ENCODE results near the gene ACOT7. TPM values are rescaled to one million over a fixed set of nuclear protein-coding genes. Genes with fewer than 3 reads are reported as not detected.

ACOT7 gene
- total RNA-seq, 5 donors from 2014 or later (not counting 1 experiment from before 2014, with no cell fraction given): 6.1 to 9.3 (median 7.4) TPM

DNA sequence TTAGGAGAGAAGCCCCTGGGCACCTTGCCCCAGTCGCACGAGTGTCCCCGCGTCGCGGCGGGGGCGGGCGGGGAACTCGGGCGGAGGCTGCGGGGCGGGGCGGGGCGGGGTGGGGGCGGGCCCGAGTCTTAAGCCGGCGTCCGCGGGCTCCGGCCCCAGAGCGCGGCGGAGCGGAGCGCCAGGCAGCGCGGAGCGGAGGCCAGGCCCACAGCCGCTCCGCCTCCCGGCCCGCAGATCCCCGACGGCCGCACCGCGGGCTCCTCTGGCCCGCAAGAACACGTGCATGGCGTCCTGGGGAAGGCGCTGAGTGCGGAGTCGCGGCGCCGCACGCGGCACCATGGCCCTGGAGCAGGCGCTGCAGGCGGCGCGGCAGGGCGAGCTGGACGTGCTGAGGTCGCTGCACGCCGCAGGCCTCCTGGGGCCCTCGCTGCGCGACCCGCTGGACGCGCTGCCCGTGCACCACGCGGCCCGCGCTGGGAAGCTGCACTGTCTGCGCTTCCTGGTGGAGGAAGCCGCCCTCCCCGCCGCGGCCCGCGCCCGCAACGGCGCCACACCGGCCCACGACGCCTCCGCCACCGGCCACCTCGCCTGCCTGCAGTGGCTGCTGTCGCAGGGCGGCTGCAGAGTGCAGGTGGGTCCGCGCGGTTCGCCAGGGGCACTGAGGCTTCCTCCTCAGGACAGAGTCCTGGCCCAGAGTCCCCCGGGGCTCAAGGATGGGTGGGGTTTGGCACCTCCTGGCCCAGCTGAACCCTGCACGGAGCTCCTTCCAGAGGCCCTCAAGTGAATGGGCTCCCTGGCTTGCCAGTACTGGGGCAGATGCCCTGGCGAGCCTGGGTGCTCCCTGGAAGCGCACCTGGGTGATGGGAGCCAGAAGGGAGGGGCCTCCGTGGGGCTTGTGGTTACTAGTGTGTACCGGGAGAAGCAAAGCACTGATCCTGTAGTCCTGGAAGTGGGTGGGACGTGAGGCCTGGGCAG is 31.3 kb upstream of the ACOT7 start, which contains the start of gene ESPN:
ESPN (plus strand) TSS at position 158 of the 975 bp plus-strand sequence; CDS start at position 338, 180 bp downstream.
- 4% methylated on average over 99 of the region's 99 CpGs for WGBS (ENCODE audit: insufficient coverage)
- Histone ChIP-seq H3K4me1 (ENCODE audit: control insufficient read depth in 1 of 2, extremely low read depth in 1 of 2, insufficient read depth in 2 of 2, low read length in 2 of 2) (peaks cover 3 to 34% of the 10 kb centered on the region in 2 experiments), H3K9me3 (no peaks in the 10 kb centered on the region), H3K27ac (ENCODE audit: low read length) (no peak within 1 kb of the TSS), H3K4me3 (ENCODE audit: control insufficient read depth in 1 of 2, extremely low read depth in 1 of 2, low read length in 1 of 2) (peak within 1 kb of the TSS; percentile 16 to 52), H3K36me3 (ENCODE audit: control insufficient read depth in 2 of 2, extremely low read depth in 1 of 2, insufficient read depth in 1 of 2, low read length in 1 of 2) (no peaks in the 10 kb centered on the region), H3K27me3 (replicated peaks in 1 of 2; ENCODE audit: control insufficient read depth in 2 of 2, extremely low read depth in 1 of 2, insufficient read depth in 2 of 2, low read length in 1 of 2) (peaks cover 0 to 82% of the 10 kb centered on the region in 2 experiments)
- no peaks in the 10 kb centered on the region for H3K36me3 Mint-ChIP-seq
- H3K4me3 Mint-ChIP-seq: peak within 1 kb of the TSS; percentile 37 to 73 (median 50)
- peaks cover 27 to 39% of the 10 kb centered on the region in 2 donors for H3K27me3 Mint-ChIP-seq
- no peaks in the 10 kb centered on the region for H3K9me3 Mint-ChIP-seq
- ATAC-seq (replicated peaks in 1 of 4): peak; percentile 24 to 34 (median 25)
- CTCF ChIA-PET: no interaction called here
- no peak within 1 kb of the TSS for H3K27ac Mint-ChIP-seq
- H3K4me1 Mint-ChIP-seq: peaks cover 6 to 19% (median 12%) of the 10 kb centered on the region in 3 donors
- DNase-seq: no peak
- POLR2A ChIA-PET: no interaction called here

DNA sequence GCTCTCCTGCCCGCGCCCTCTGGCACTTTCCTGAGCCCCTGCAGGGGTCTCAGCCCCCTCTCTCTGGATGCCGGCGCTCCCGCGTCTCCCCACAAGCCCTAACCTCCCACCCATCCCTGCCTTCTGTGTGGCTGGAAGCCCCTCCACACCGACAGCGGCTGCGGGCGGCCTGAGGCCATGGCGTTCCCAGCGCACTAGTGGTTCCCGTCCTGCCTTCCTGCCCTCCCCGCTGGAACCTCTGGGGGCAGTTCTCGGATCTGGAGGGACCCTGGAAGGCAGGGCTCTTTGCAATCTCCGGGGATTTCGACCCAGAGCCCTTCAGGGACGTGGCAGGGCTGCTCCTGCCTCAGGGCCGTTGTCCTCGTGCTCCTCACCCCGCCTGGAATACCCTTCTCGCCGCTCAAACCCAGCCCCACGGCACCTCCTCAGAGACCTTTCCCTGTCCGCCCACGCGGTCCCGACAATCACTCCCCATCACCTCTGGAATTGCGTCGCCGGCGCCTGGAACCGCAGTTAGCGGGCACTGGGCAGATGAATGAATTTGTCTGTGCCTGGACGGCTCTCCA is 30.5 kb upstream of the ACOT7 start:
- ATAC-seq (replicated peaks in 1 of 4): peak in 3 of 4 experiments; percentile 8 to 17 (median 11)

DNA sequence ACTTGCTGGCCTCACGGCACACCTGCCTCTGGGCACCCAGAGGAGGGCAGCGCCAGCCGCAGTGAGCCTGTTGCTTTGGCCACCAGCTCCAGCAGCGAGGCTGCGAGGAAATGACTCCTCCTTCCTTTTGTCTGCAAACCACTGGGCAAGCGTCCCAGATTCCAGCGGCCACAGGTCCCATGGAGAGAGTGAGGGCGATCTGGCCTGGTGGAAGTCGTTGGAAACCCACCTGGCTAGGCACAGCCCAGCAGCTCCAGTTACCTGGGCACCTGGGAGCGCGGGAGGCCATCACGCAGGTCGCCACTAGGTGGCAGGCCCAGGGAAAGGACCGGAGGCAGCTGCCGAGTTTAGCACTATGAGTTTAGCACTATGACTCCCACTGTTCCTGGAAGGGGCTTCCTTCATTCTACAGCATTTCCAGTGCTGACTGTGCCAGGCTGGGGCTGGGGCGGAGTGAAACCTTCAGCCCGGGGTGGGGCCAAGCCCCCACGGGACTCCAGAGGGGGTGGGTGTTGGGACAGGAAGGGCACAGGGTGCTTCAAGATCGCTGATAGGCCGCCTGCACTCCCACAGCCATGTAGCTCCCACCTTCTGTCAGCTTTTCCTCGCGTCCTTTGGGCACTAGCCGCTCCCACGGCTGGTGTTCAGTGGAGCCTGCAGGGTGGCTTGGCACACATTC is 29.9 kb upstream of the ACOT7 start:
- ChIA-PET POLR2A (interaction anchor here in 1 of 2 donors (0.5 kb wide), 1 partner anchor 11 kb away, joined by 3 read pairs; no protein-coding TSS in a partner anchor), CTCF (interaction anchor here (0.6 to 1.5 kb wide), 9 partner anchors 14 to 177 kb away, joined by 3 to 5 read pairs (median 3); no protein-coding TSS in a partner anchor)
- H3K27ac ChIP-seq (ENCODE audit: low read length): no peak overlapping the region
- no peak overlapping the region for H3K27ac Mint-ChIP-seq
- peak overlapping the region; percentile 16 to 52 for H3K4me3 ChIP-seq (ENCODE audit: control insufficient read depth in 1 of 2, extremely low read depth in 1 of 2, low read length in 1 of 2)
- ATAC-seq (replicated peaks in 1 of 4) (peak; percentile 71 to 83 (median 74)), DNase-seq (peak; percentile 36 to 82 (median 61))
- no peaks in the 10 kb centered on the region for H3K36me3 Mint-ChIP-seq
- peaks cover 27 to 42% of the 10 kb centered on the region in 2 donors for H3K27me3 Mint-ChIP-seq
- no peaks in the 10 kb centered on the region for H3K9me3 ChIP-seq
- H3K4me1 Mint-ChIP-seq: peaks cover 6 to 21% (median 14%) of the 10 kb centered on the region in 3 donors
- peaks cover 0 to 88% of the 10 kb centered on the region in 2 experiments for H3K27me3 ChIP-seq (replicated peaks in 1 of 2; ENCODE audit: control insufficient read depth in 2 of 2, extremely low read depth in 1 of 2, insufficient read depth in 2 of 2, low read length in 1 of 2)
- H3K36me3 ChIP-seq (ENCODE audit: control insufficient read depth in 2 of 2, extremely low read depth in 1 of 2, insufficient read depth in 1 of 2, low read length in 1 of 2): no peaks in the 10 kb centered on the region
- no peaks in the 10 kb centered on the region for H3K9me3 Mint-ChIP-seq
- H3K4me1 ChIP-seq (ENCODE audit: control insufficient read depth in 1 of 2, extremely low read depth in 1 of 2, insufficient read depth in 2 of 2, low read length in 2 of 2): peaks cover 3 to 46% of the 10 kb centered on the region in 2 experiments
- peak overlapping the region; percentile 37 to 73 (median 50) for H3K4me3 Mint-ChIP-seq
- WGBS (ENCODE audit: insufficient coverage): 10% methylated on average over 18 of the region's 24 CpGs

More for the DNA sequence above, 30.5 kb upstream of the ACOT7 start:
- Histone ChIP-seq H3K4me1 (ENCODE audit: control insufficient read depth in 1 of 2, extremely low read depth in 1 of 2, insufficient read depth in 2 of 2, low read length in 2 of 2) (peaks cover 3 to 41% of the 10 kb centered on the region in 2 experiments), H3K9me3 (no peaks in the 10 kb centered on the region), H3K4me3 (ENCODE audit: control insufficient read depth in 1 of 2, extremely low read depth in 1 of 2, low read length in 1 of 2) (peak overlapping the region; percentile 16 to 52), H3K27me3 (replicated peaks in 1 of 2; ENCODE audit: control insufficient read depth in 2 of 2, extremely low read depth in 1 of 2, insufficient read depth in 2 of 2, low read length in 1 of 2) (peaks cover 0 to 90% of the 10 kb centered on the region in 2 experiments), H3K36me3 (ENCODE audit: control insufficient read depth in 2 of 2, extremely low read depth in 1 of 2, insufficient read depth in 1 of 2, low read length in 1 of 2) (no peaks in the 10 kb centered on the region), H3K27ac (ENCODE audit: low read length) (no peak overlapping the region)
- H3K27me3 Mint-ChIP-seq: peaks cover 27 to 40% of the 10 kb centered on the region in 2 donors
- 14% methylated on average over 35 of the region's 35 CpGs for WGBS (ENCODE audit: insufficient coverage)
- no peaks in the 10 kb centered on the region for H3K36me3 Mint-ChIP-seq
- peaks cover 6 to 20% (median 13%) of the 10 kb centered on the region in 3 donors for H3K4me1 Mint-ChIP-seq
- peak overlapping the region; percentile 37 to 73 (median 50) for H3K4me3 Mint-ChIP-seq
- DNase-seq: no peak
- no peaks in the 10 kb centered on the region for H3K9me3 Mint-ChIP-seq
- POLR2A ChIA-PET: no interaction called here
- no peak overlapping the region for H3K27ac Mint-ChIP-seq
- CTCF ChIA-PET: interaction anchor here (0.6 to 1.5 kb wide), 6 partner anchors 13 to 178 kb away, joined by 3 to 5 read pairs (median 4); no protein-coding TSS in a partner anchor

DNA sequence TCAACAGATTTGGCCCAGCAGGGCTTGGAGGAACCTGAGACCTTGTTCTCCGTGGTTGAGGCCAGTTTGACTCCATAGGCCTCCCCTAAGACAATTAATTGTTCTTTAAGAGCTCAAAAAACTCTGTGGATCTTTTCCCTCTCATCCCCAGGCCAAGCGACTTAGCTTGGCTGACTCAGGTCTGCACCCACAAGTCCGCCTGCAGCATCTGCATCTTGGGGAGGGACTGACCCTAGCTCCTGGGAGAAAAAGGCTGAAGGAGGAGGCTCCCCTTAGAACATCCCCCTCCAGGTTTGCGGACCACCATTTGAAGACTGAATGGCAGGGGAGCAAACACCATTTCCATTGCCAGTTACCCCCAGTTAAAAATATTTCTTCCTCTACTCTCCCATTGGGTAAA is 27.7 kb upstream of the ACOT7 start:
- Mint-ChIP-seq H3K4me1 (peaks cover 6 to 24% (median 14%) of the 10 kb centered on the region in 3 donors), H3K9me3 (no peaks in the 10 kb centered on the region), H3K4me3 (peak overlapping the region in 2 of 3 donors; percentile 37 to 65), H3K36me3 (no peaks in the 10 kb centered on the region), H3K27ac (no peak overlapping the region), H3K27me3 (peaks cover 35 to 61% of the 10 kb centered on the region in 2 donors)
- Histone ChIP-seq H3K36me3 (ENCODE audit: control insufficient read depth in 2 of 2, extremely low read depth in 1 of 2, insufficient read depth in 1 of 2, low read length in 1 of 2) (no peaks in the 10 kb centered on the region), H3K27ac (ENCODE audit: low read length) (no peak overlapping the region), H3K4me1 (ENCODE audit: control insufficient read depth in 1 of 2, extremely low read depth in 1 of 2, insufficient read depth in 2 of 2, low read length in 2 of 2) (peaks cover 3 to 50% of the 10 kb centered on the region in 2 experiments), H3K4me3 (ENCODE audit: control insufficient read depth in 1 of 2, extremely low read depth in 1 of 2, low read length in 1 of 2) (no peak overlapping the region), H3K9me3 (no peaks in the 10 kb centered on the region), H3K27me3 (replicated peaks in 1 of 2; ENCODE audit: control insufficient read depth in 2 of 2, extremely low read depth in 1 of 2, insufficient read depth in 2 of 2, low read length in 1 of 2) (peaks cover 1 to 88% of the 10 kb centered on the region in 2 experiments)
- 17% methylated on average over 1 of the region's 4 CpGs for WGBS (ENCODE audit: insufficient coverage)
- CTCF ChIA-PET: interaction anchor here (0.6 to 1.0 kb wide), 3 partner anchors 13 to 25 kb away, joined by 3 to 6 read pairs (median 3); no protein-coding TSS in a partner anchor
- POLR2A ChIA-PET: no interaction called here
- DNase-seq: no peak
- no peak for ATAC-seq (replicated peaks in 1 of 4)

DNA sequence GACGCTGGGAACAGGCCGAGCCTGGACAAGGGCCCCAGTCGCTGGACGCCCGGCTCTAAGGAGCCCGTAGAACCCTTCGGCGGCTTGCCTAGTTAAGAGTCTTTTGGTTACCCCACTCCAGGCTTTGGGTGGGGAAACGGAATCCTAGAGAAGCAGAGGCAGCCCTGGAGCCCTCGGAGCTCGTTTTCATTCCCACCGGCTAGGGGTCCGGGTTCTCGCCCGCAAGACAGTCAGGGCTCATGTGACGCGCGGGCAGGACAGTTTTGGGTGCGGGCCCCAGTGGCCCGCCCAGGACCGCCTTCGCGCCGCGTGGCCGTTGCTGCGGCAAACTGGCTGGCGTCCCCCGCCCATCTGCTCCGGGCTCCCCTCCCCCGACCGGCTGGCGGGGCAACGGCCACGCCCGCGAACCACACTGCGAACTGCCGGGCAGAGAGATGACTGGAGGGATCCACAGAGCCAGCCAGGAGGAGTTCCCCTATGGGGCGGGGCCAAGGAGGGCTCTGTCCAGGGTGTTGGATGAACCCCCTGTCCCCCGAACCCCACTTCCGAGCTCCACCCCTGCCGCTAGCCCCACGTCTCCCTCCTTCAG is 27.0 kb upstream of the ACOT7 start:
- ChIA-PET CTCF (interaction anchor here (0.5 to 1.0 kb wide), 4 partner anchors 18 to 68 kb away, joined by 3 to 5 read pairs (median 4); no protein-coding TSS in a partner anchor), POLR2A (no interaction called here)
- H3K27me3 Mint-ChIP-seq: peaks cover 42 to 64% of the 10 kb centered on the region in 2 donors
- 6% methylated on average over 32 of the region's 44 CpGs for WGBS (ENCODE audit: insufficient coverage)
- DNase-seq (no peak), ATAC-seq (replicated peaks in 1 of 4) (no peak)
- Histone ChIP-seq H3K36me3 (ENCODE audit: control insufficient read depth in 2 of 2, extremely low read depth in 1 of 2, insufficient read depth in 1 of 2, low read length in 1 of 2) (no peaks in the 10 kb centered on the region), H3K9me3 (no peaks in the 10 kb centered on the region), H3K27me3 (replicated peaks in 1 of 2; ENCODE audit: control insufficient read depth in 2 of 2, extremely low read depth in 1 of 2, insufficient read depth in 2 of 2, low read length in 1 of 2) (peaks cover 2 to 88% of the 10 kb centered on the region in 2 experiments), H3K27ac (ENCODE audit: low read length) (no peak overlapping the region), H3K4me1 (ENCODE audit: control insufficient read depth in 1 of 2, extremely low read depth in 1 of 2, insufficient read depth in 2 of 2, low read length in 2 of 2) (peaks cover 3 to 49% of the 10 kb centered on the region in 2 experiments), H3K4me3 (ENCODE audit: control insufficient read depth in 1 of 2, extremely low read depth in 1 of 2, low read length in 1 of 2) (peak overlapping the region in 1 of 2 donors; percentile 41)
- peaks cover 6 to 24% (median 14%) of the 10 kb centered on the region in 3 donors for H3K4me1 Mint-ChIP-seq
- no peaks in the 10 kb centered on the region for H3K9me3 Mint-ChIP-seq
- no peak overlapping the region for H3K27ac Mint-ChIP-seq
- H3K4me3 Mint-ChIP-seq: peak overlapping the region in 2 of 3 donors; percentile 37 to 65
- no peaks in the 10 kb centered on the region for H3K36me3 Mint-ChIP-seq

All from T-cell (primary cell).